HCT116 (cell line): ENCODE measurements around the gene CCDC83. TPM values are rescaled to one million over a fixed set of nuclear protein-coding genes. Genes with fewer than 3 reads are reported as not detected.
A peak's percentile ranks its signal among the peaks of the same experiment; 100 is the strongest.

Experiments used
- ATAC-seq: fragments of 200-7000 bp; cut with Tn5 transposase; 2 replicates; pipeline ENCODE4 v1.9.1; 2020; ENCODE audit warnings: mild to moderate bottlenecking, moderate library complexity
- BruUV-seq: library from RNA; stranded (reverse); fragments of 400-500 nt; replicated peaks from 2 replicates; lab custom pipeline; 2021; lab: Mats Ljungman, UMichigan
- CTCF ChIA-PET: fragments of 300-600 bp; sonication (Branson Sonifier 250); formaldehyde crosslinking; loops from one replicate; lab custom pipeline; 2021; ENCODE audit warnings: antibody characterized with exemption; lab: Charles Lee
- POLR2A ChIA-PET: fragments of 300-600, 350-600 bp; sonication (Branson Sonifier 250); formaldehyde crosslinking; loops from one replicate; lab custom pipeline; 2021; ENCODE audit warnings: antibody characterized with exemption; lab: Charles Lee
- RAD21 ChIA-PET, 2 experiments: fragments of 300-600 bp; sonication (Branson Sonifier 250); formaldehyde crosslinking; loops; one replicate each; lab custom pipeline; 2023; ENCODE audit warnings: low total read pairs in 2 of 2; ENCODE audit not compliant: uncharacterized antibody in 2 of 2, unreplicated experiment in 2 of 2, low non-redundant PET in 1 of 2; lab: Charles Lee
- DNase-seq: peaks from one replicate; pipeline ENCODE4 v3.0.0-alpha.2; 2010; ENCODE audit warnings: low read depth, low spot score
- H2AFZ ChIP-seq: fragments of 200-600 bp; shearing (Covaris generic), sonication (generic); 2 replicates; pipeline ENCODE4 v1.6.1; 2017; ENCODE audit warnings: low read depth, mixed run types, mixed read lengths, antibody characterized with exemption, low read length; ENCODE audit not compliant: poor library complexity, severe bottlenecking
- H3K27ac ChIP-seq: 2 replicates; pipeline ENCODE4 v1.5.1; 2012; ENCODE audit warnings: low read depth, low read length
- H3K27me3 ChIP-seq: fragments of 200-600 bp; sonication (generic); 2 replicates; pipeline ENCODE4 v1.6.1; 2016; ENCODE audit warnings: mixed run types, low read length, mixed read lengths; ENCODE audit not compliant: insufficient read depth
- H3K36me3 ChIP-seq, 2 experiments: fragments of 200-500 bp in 1 of 2; fragments of 200-600 bp in 1 of 2; sonication (Bioruptor generic) in 1 of 2; sonication (generic) in 1 of 2; 2 replicates each; pipeline versions ENCODE4 v1.5.1 to v1.6.1; 2014 to 2016; ENCODE audit warnings: low read length in 2 of 2, inconsistent platforms in 1 of 2, mixed read lengths in 1 of 2, mixed run types in 1 of 2; ENCODE audit not compliant: insufficient read depth in 2 of 2, control insufficient read depth in 1 of 2
- H3K4me1 ChIP-seq, 2 experiments: fragments of 200-600 bp in 1 of 2; sonication (generic) in 1 of 2; 2 replicates each; pipeline versions ENCODE4 v1.5.1 to v1.6.1; 2012 to 2017; ENCODE audit warnings: low read length in 2 of 2, inconsistent platforms in 1 of 2, mild to moderate bottlenecking in 1 of 2, mixed read lengths in 1 of 2, mixed run types in 1 of 2, moderate library complexity in 1 of 2; ENCODE audit not compliant: insufficient read depth in 2 of 2, control insufficient read depth in 1 of 2
- H3K4me2 ChIP-seq: fragments of 200-600 bp; sonication (generic); 2 replicates; pipeline ENCODE4 v1.6.1; 2017; ENCODE audit warnings: mixed run types, low read length, mixed read lengths
- H3K4me3 ChIP-seq, 2 experiments: fragments of 200-600 bp in 1 of 2; sonication (generic) in 1 of 2; replicated peaks in 1 of 2; 2 replicates each; pipeline ENCODE4 v1.5.1; 2011 to 2016; ENCODE audit warnings: low read length in 2 of 2, control low read depth in 1 of 2, low read depth in 1 of 2, mild to moderate bottlenecking in 1 of 2, mixed read lengths in 1 of 2, mixed run types in 1 of 2
- H3K79me2 ChIP-seq: fragments of 200-600 bp; sonication (generic); 2 replicates; pipeline ENCODE4 v1.6.1; 2017; ENCODE audit warnings: mild to moderate bottlenecking, mixed run types, low read length, moderate library complexity, mixed read lengths; ENCODE audit not compliant: insufficient read depth
- H3K9ac ChIP-seq: fragments of 200-600 bp; sonication (generic); 2 replicates; pipeline ENCODE4 v1.6.1; 2016; ENCODE audit warnings: low read length, mixed read lengths
- H3K9me2 ChIP-seq: fragments of 200-600 bp; sonication (generic), shearing (Covaris generic); 2 replicates; pipeline ENCODE4 v1.6.1; 2017; ENCODE audit warnings: mixed run types, mild to moderate bottlenecking, moderate library complexity; ENCODE audit not compliant: insufficient read depth
- H3K9me3 ChIP-seq, 2 experiments: fragments of 200-500 bp in 1 of 2; fragments of 200-600 bp in 1 of 2; sonication (Bioruptor generic) in 1 of 2; sonication (generic) in 1 of 2; 2 replicates each; pipeline ENCODE4 v1.6.1; 2014 to 2017; ENCODE audit warnings: low read length in 2 of 2, mixed read lengths in 2 of 2, inconsistent platforms in 1 of 2, low read depth in 1 of 2, mild to moderate bottlenecking in 1 of 2, mixed run types in 1 of 2, moderate library complexity in 1 of 2; ENCODE audit not compliant: control insufficient read depth in 1 of 2, insufficient read depth in 1 of 2
- H4K20me1 ChIP-seq: fragments of 200-600 bp; sonication (generic), shearing (Covaris generic); 2 replicates; pipeline ENCODE4 v1.6.1; 2017; ENCODE audit warnings: mixed run types, mild to moderate bottlenecking, moderate library complexity; ENCODE audit not compliant: insufficient read depth
- CTCF ChIP-seq, 3 experiments: fragments of 200-600 bp in 1 of 3; sonication (generic) in 1 of 3; IDR thresholded peaks in 2 of 3; conservative IDR thresholded peaks in 1 of 3; 2 replicates each; pipeline ENCODE4 v1.5.1; 2012 to 2017; ENCODE audit warnings: low read depth in 2 of 3, low read length in 2 of 3, antibody characterized with exemption in 1 of 3, borderline replicate concordance in 1 of 3, control low read depth in 1 of 3, mild to moderate bottlenecking in 1 of 3, mixed read lengths in 1 of 3, mixed run types in 1 of 3, moderate library complexity in 1 of 3; ENCODE audit not compliant: insufficient read depth in 1 of 3
- ELF1 ChIP-seq: IDR thresholded peaks from 2 replicates; pipeline ENCODE4 v1.6.1; 2012; ENCODE audit warnings: low read depth, borderline replicate concordance
- EZH2phosphoT487 ChIP-seq: fragments of 200-600 bp; IDR thresholded peaks from 2 replicates; pipeline ENCODE4 v1.6.1; 2018; ENCODE audit warnings: antibody characterized with exemption, borderline replicate concordance
- FOSL1 ChIP-seq: IDR thresholded peaks from 2 replicates; pipeline ENCODE4 v1.6.1; 2012; ENCODE audit warnings: low read depth
- MAX ChIP-seq: IDR thresholded peaks from 2 replicates; pipeline ENCODE4 v1.6.1; 2012
- RAD21 ChIP-seq: IDR thresholded peaks from 2 replicates; pipeline ENCODE4 v1.6.1; 2012; ENCODE audit warnings: low read depth, mild to moderate bottlenecking
- REST ChIP-seq: IDR thresholded peaks from 2 replicates; pipeline ENCODE4 v1.6.1; 2012; ENCODE audit warnings: low read depth
- SIN3A ChIP-seq: IDR thresholded peaks from 2 replicates; pipeline ENCODE4 v1.6.1; 2012; ENCODE audit warnings: low read depth
- SP1 ChIP-seq: IDR thresholded peaks from 2 replicates; pipeline ENCODE4 v1.6.1; 2012; ENCODE audit warnings: low read depth
- SRF ChIP-seq: IDR thresholded peaks from 2 replicates; pipeline ENCODE4 v1.6.1; 2012; ENCODE audit warnings: low read depth
- TCF7L2 ChIP-seq: IDR thresholded peaks from 2 replicates; pipeline ENCODE4 v1.7.0; 2011; ENCODE audit warnings: borderline replicate concordance, inconsistent platforms; ENCODE audit not compliant: insufficient read depth, insufficient read length; ENCODE audit errors: extremely low read depth
- intact Hi-C: fragments of 100-400 bp; cut with micrococcal nuclease; formaldehyde crosslinking; loops from 2 replicates; pipeline ENCODE4 v1.10.0; 2022
- total RNA-seq: library from RNA; stranded (reverse); gene quantifications from one replicate; pipeline ENCODE4 v1.2.1, GENCODE V29; 2021; ENCODE audit not compliant: unreplicated experiment

CCDC83 gene
- total RNA-seq, 1 experiment from 2014 or later = not detected

GRCh38 chr11:85828640-85828978, 26.6 kb upstream of the CCDC83 start:
- Histone ChIP-seq H3K36me3 (no peaks in the 10 kb centered on the region), H3K4me3 (peak overlapping the region in 1 of 2 experiments; percentile 29; a peak in 2 of 4 replicates), H3K4me1 (peaks cover 26 to 44% of the 10 kb centered on the region in 2 experiments), H3K9me3 (no peaks in the 10 kb centered on the region), H3K27me3 (no peaks in the 10 kb centered on the region), H4K20me1 (no peaks in the 10 kb centered on the region), H3K9me2 (no peaks in the 10 kb centered on the region), H3K27ac (peak overlapping the region; percentile 75), H3K9ac (peak overlapping the region; percentile 15; the same call in 1 of the 2 replicates), H3K4me2 (peak overlapping the region; percentile 67), H3K79me2 (no peaks in the 10 kb centered on the region), H2AFZ (peak overlapping the region; percentile 79)
- ATAC-seq = peak; percentile 60
- ChIA-PET POLR2A (interaction anchor here (0.6 to 1.3 kb wide), 3 partner anchors 16 to 179 kb away, joined by 3 read pairs; no protein-coding TSS in a partner anchor), CTCF (interaction anchor here (1.5 kb wide), 1 partner anchor 19 kb away, joined by 5 read pairs; no protein-coding TSS in a partner anchor), RAD21 (no interaction called here)
- TF ChIP-seq SP1 (peak; percentile 51; the same call in 1 of the 2 replicates), TCF7L2 (no peak)
- BruUV-seq = no TSS peak
- intact Hi-C loops = loop anchor here (5.0 to 10.0 kb wide), 2 partner anchors 134 to 231 kb away; no protein-coding TSS in a partner anchor
- no peak for DNase-seq

GRCh38 chr11:85829172-85829571, 26.0 kb upstream of the CCDC83 start:
- BruUV-seq = no TSS peak
- Histone ChIP-seq H3K9ac (no peak overlapping the region), H3K4me1 (peaks cover 26 to 44% of the 10 kb centered on the region in 2 experiments), H2AFZ (no peak overlapping the region), H3K4me2 (peak overlapping the region; percentile 67), H3K79me2 (no peaks in the 10 kb centered on the region), H4K20me1 (no peaks in the 10 kb centered on the region), H3K27ac (peak overlapping the region; percentile 75), H3K4me3 (peak overlapping the region in 1 of 2 experiments; percentile 29; a peak in 2 of 4 replicates), H3K36me3 (no peaks in the 10 kb centered on the region), H3K27me3 (no peaks in the 10 kb centered on the region), H3K9me3 (no peaks in the 10 kb centered on the region), H3K9me2 (no peaks in the 10 kb centered on the region)
- TF ChIP-seq FOSL1 = no peak
- no peak for TF ChIP-seq SRF
- no peak for TF ChIP-seq MAX
- TF ChIP-seq CTCF (IDR thresholded peaks at IDR 0.05 in 2 of 3, conservative IDR thresholded peaks at IDR 0.05 in 1 of 3; ENCODE audit: borderline replicate concordance in 1 of 3, insufficient read depth in 1 of 3, low read depth in 2 of 3, low read length in 2 of 3) = no peak
- TF ChIP-seq EZH2phosphoT487 = no peak
- no peak for TF ChIP-seq REST
- no peak for TF ChIP-seq RAD21
- no peak for TF ChIP-seq ELF1
- TF ChIP-seq SIN3A = no peak
- no peak for DNase-seq
- CTCF ChIA-PET = interaction anchor here (1.5 kb wide), 1 partner anchor 20 kb away, joined by 5 read pairs; no protein-coding TSS in a partner anchor
- intact Hi-C loops = loop anchor here (5.0 to 10.0 kb wide), 2 partner anchors 134 to 232 kb away; no protein-coding TSS in a partner anchor
- POLR2A ChIA-PET = interaction anchor here (0.8 to 1.3 kb wide), 2 partner anchors 15 to 20 kb away, joined by 3 read pairs; no protein-coding TSS in a partner anchor
- ATAC-seq = no peak
- RAD21 ChIA-PET = no interaction called here
